Smooth muscle cell (in vitro differentiated cells): ENCODE measurements around the gene ZNF688. TPM values are rescaled to one million over a fixed set of nuclear protein-coding genes. Genes with fewer than 3 reads are reported as not detected.
"Not testable (repeated sequence)": the region's sequence is repeated elsewhere in the genome, so short reads cannot be mapped to it uniquely, and the experiment has no call there.

Source experiments
- DNase-seq: peaks from one replicate; lab custom pipeline; 2025; ENCODE audit not compliant: unreplicated experiment; lab: John Stamatoyannopoulos, UW
- H2AFZ ChIP-seq: fragments of 200-600 bp; sonication (generic); 2 replicates; pipeline ENCODE4 v1.6.0; 2016; ENCODE audit warnings: antibody characterized with exemption, low read depth, mild to moderate bottlenecking
- H3F3A ChIP-seq: fragments of 200-600 bp; sonication (generic); 2 replicates; pipeline ENCODE4 v1.6.0; 2017; ENCODE audit warnings: antibody characterized with exemption, low read depth
- H3K27ac ChIP-seq: fragments of 200-600 bp; sonication (generic); 2 replicates; pipeline ENCODE4 v1.5.1; 2016; ENCODE audit warnings: low read depth, mild to moderate bottlenecking
- H3K27me3 ChIP-seq: fragments of 200-600 bp; sonication (generic); 2 replicates; pipeline ENCODE4 v1.6.1; 2016; ENCODE audit warnings: low read depth, mild to moderate bottlenecking
- H3K36me3 ChIP-seq: fragments of 200-600 bp; sonication (generic); 2 replicates; pipeline ENCODE4 v1.5.1; 2016; ENCODE audit warnings: low read depth
- H3K4me1 ChIP-seq: fragments of 200-600 bp; sonication (generic); 2 replicates; pipeline ENCODE4 v1.5.1; 2016; ENCODE audit warnings: low read depth
- H3K4me2 ChIP-seq: fragments of 200-600 bp; sonication (generic); 2 replicates; pipeline ENCODE4 v1.6.0; 2016; ENCODE audit warnings: mild to moderate bottlenecking
- H3K4me3 ChIP-seq: fragments of 200-600 bp; sonication (generic); 2 replicates; pipeline ENCODE4 v1.5.1; 2016; ENCODE audit warnings: mild to moderate bottlenecking
- H3K79me2 ChIP-seq: fragments of 200-600 bp; sonication (generic); 2 replicates; pipeline ENCODE4 v1.6.0; 2016; ENCODE audit warnings: low read depth, mild to moderate bottlenecking
- H3K9ac ChIP-seq: fragments of 200-600 bp; sonication (generic); 2 replicates; pipeline ENCODE4 v1.6.0; 2016; ENCODE audit warnings: low read depth
- H3K9me3 ChIP-seq: fragments of 200-600 bp; sonication (generic); replicated peaks from 2 replicates; pipeline ENCODE4 v1.5.1; 2016; ENCODE audit warnings: low read depth
- H4K20me1 ChIP-seq: fragments of 200-600 bp; sonication (generic); 2 replicates; pipeline ENCODE4 v1.6.0; 2016; ENCODE audit warnings: low read depth
- CTCF ChIP-seq: fragments of 200-600 bp; sonication (generic); IDR thresholded peaks from 2 replicates; pipeline ENCODE4 v1.5.1; 2017; ENCODE audit warnings: borderline replicate concordance, mild to moderate bottlenecking, antibody characterized with exemption; ENCODE audit not compliant: insufficient read depth, poor library complexity, severe bottlenecking
- WGBS: methylation state at CpG from one replicate; pipeline ENCODE4 v1.1.7; 2016; ENCODE audit warnings: low lambda C conversion rate; 5-methylcytosine and 5-hydroxymethylcytosine counted together
- polyA plus RNA-seq: library from polyadenylated mRNA; unstranded; fragments of >200 nt; fragmentation: Nextera tagmentation; extraction: Ambion mirVana; gene quantifications from 2 replicates; pipeline ENCODE4 v1.2.1, GENCODE V29; 2016
- total RNA-seq: library from RNA; depleted of rRNA; stranded (reverse); fragments of >200 nt; gene quantifications from 2 replicates; pipeline ENCODE4 v1.2.3, GENCODE V29; 2014

Gene ZNF688
- total and polyA plus RNA-seq, 2 experiments from 2014 or later, result 6.2 to 16.8 TPM

GRCh38 chr16:30539000-30539964, 32.2 kb downstream of the ZNF688 start:
- H3K4me1 ChIP-seq, result peaks cover 38% of the 10 kb centered on the region
- H3K27ac ChIP-seq, result no peak overlapping the region
- no peak overlapping the region for H3K9ac ChIP-seq
- H3K4me2 ChIP-seq, result no peak overlapping the region
- H3K9me3 ChIP-seq, result no peaks in the 10 kb centered on the region
- H3F3A ChIP-seq, result peaks cover 9% of the 10 kb centered on the region
- DNase-seq, result no peak
- no peak overlapping the region for H2AFZ ChIP-seq
- no peak overlapping the region for H3K4me3 ChIP-seq
- no peak for TF ChIP-seq CTCF
- H3K27me3 ChIP-seq, result no peaks in the 10 kb centered on the region
- WGBS, result 96% methylated on average over 8 of the region's 8 CpGs
- no peaks in the 10 kb centered on the region for H3K36me3 ChIP-seq
- peaks cover 3% of the 10 kb centered on the region for H3K79me2 ChIP-seq
- no peaks in the 10 kb centered on the region for H4K20me1 ChIP-seq

GRCh38 chr16:30536391-30537024, 35.0 kb downstream of the ZNF688 start:
- H3F3A ChIP-seq, H3K9me3 ChIP-seq, H3K9ac ChIP-seq, H4K20me1 ChIP-seq, DNase-seq, H3K36me3 ChIP-seq, H3K27me3 ChIP-seq: not testable (repeated sequence)
- Histone ChIP-seq H3K79me2 (peaks cover 17% of the 10 kb centered on the region), H3K4me3 (peak overlapping the region; percentile 85), H2AFZ (peak overlapping the region; percentile 99), H3K4me1 (peaks cover 17% of the 10 kb centered on the region), H3K4me2 (peak overlapping the region; percentile 89), H3K27ac (peak overlapping the region; percentile 64)
- 86% methylated on average over 13 of the region's 13 CpGs for WGBS

- Histone ChIP-seq H3F3A (peaks cover 4% of the 10 kb centered on the region), H3K79me2 (peaks cover 17% of the 10 kb centered on the region), H3K27me3 (no peaks in the 10 kb centered on the region), H2AFZ (peak overlapping the region; percentile 99), H3K4me3 (peak overlapping the region; percentile 85), H4K20me1 (no peaks in the 10 kb centered on the region), H3K4me1 (peaks cover 13% of the 10 kb centered on the region), H3K9ac (peak overlapping the region; percentile 89), H3K9me3 (no peaks in the 10 kb centered on the region), H3K4me2 (peak overlapping the region; percentile 89), H3K36me3 (no peaks in the 10 kb centered on the region), H3K27ac (peak overlapping the region; percentile 64)
- peak; percentile 27 for DNase-seq
- peak; percentile 39 for TF ChIP-seq CTCF
- WGBS, result 27% methylated on average over 11 of the region's 12 CpGs
Measured at GRCh38 chr16:30535777-30536190, 35.7 kb downstream of the ZNF688 start.

- peak overlapping the region; percentile 64 for H3K27ac ChIP-seq
- H3K79me2 ChIP-seq, result peaks cover 17% of the 10 kb centered on the region
- no peaks in the 10 kb centered on the region for H3K36me3 ChIP-seq
- H3K9ac ChIP-seq, result peak overlapping the region; percentile 89
- peak overlapping the region; percentile 89 for H3K4me2 ChIP-seq
- H3K9me3 ChIP-seq, result no peaks in the 10 kb centered on the region
- no peak for TF ChIP-seq CTCF
- peak overlapping the region; percentile 85 for H3K4me3 ChIP-seq
- 6% methylated on average over 18 of the region's 18 CpGs for WGBS
- peak overlapping the region; percentile 99 for H2AFZ ChIP-seq
- DNase-seq, result peak; percentile 41
- no peaks in the 10 kb centered on the region for H4K20me1 ChIP-seq
- H3K4me1 ChIP-seq, result peaks cover 13% of the 10 kb centered on the region
- peaks cover 4% of the 10 kb centered on the region for H3F3A ChIP-seq
- no peaks in the 10 kb centered on the region for H3K27me3 ChIP-seq
Measured at GRCh38 chr16:30535106-30535776, 36.3 kb downstream of the ZNF688 start.
